IMR-90 (cell line): ENCODE measurements around the gene MYT1. TPM values are rescaled to one million over a fixed set of nuclear protein-coding genes. Genes with fewer than 3 reads are reported as not detected.

ENCODE experiments used
- ATAC-seq: fragments of 200-7000 bp; cut with Tn5 transposase; 2 replicates; pipeline ENCODE4 v1.9.1; 2020; ENCODE audit warnings: low read depth, mild to moderate bottlenecking, moderate library complexity
- BruUV-seq: library from RNA; stranded (reverse); fragments of 400-500 nt; replicated peaks from 2 replicates; lab custom pipeline; 2021; lab: Mats Ljungman, UMichigan
- CTCF ChIA-PET: fragments of 300-600 bp; formaldehyde crosslinking; extraction: SDS; loops from one replicate; lab custom pipeline; 2021; ENCODE audit warnings: antibody characterized with exemption; lab: Yijun Ruan, JAX
- POLR2A ChIA-PET: fragments of 300-600 bp; sonication (Branson Sonifier 250); formaldehyde crosslinking; loops from one replicate; lab custom pipeline; 2022; ENCODE audit warnings: antibody characterized with exemption; ENCODE audit not compliant: unreplicated experiment; lab: Charles Lee
- DNase-seq: peaks from one replicate; pipeline ENCODE4 v3.0.0; 2013
- H2AFZ ChIP-seq: replicated peaks from 2 replicates; pipeline ENCODE3; 2013; ENCODE audit warnings: low read length, mild to moderate bottlenecking; ENCODE audit not compliant: poor library complexity
- H2AK5ac ChIP-seq: 2 replicates; pipeline ENCODE4 v1.6.1; 2013; ENCODE audit warnings: low read depth, low read length, inconsistent platforms
- H2AK9ac ChIP-seq: replicated peaks from 2 replicates; pipeline ENCODE3; 2013; ENCODE audit warnings: mild to moderate bottlenecking, low read depth, low read length, moderate library complexity; ENCODE audit not compliant: poor library complexity
- H2BK120ac ChIP-seq: 2 replicates; pipeline ENCODE4 v1.6.1; 2013; ENCODE audit warnings: low read depth, low read length, inconsistent platforms
- H2BK15ac ChIP-seq: 3 replicates; pipeline ENCODE4 v1.6.1; 2013; ENCODE audit warnings: low read depth, low read length, inconsistent platforms
- H2BK20ac ChIP-seq: 2 replicates; pipeline ENCODE4 v1.6.1; 2013; ENCODE audit warnings: low read depth, mild to moderate bottlenecking, inconsistent platforms, low read length, moderate library complexity
- H2BK5ac ChIP-seq: 2 replicates; pipeline ENCODE4 v1.6.1; 2013; ENCODE audit warnings: mild to moderate bottlenecking, low read depth, low read length, inconsistent platforms; ENCODE audit not compliant: poor library complexity, severe bottlenecking
- H3K14ac ChIP-seq: replicated peaks from 2 replicates; pipeline ENCODE4 v1.6.1; 2013; ENCODE audit warnings: low read depth, low read length, inconsistent platforms
- H3K18ac ChIP-seq: 2 replicates; pipeline ENCODE4 v1.6.1; 2013; ENCODE audit warnings: low read depth, low read length, control low read depth
- H3K23ac ChIP-seq: 2 replicates; pipeline ENCODE4 v1.6.1; 2013; ENCODE audit warnings: low read depth, low read length, inconsistent platforms
- H3K27ac ChIP-seq: 2 replicates; pipeline ENCODE4 v1.5.1; 2013; ENCODE audit warnings: mild to moderate bottlenecking, control low read depth, low read length; ENCODE audit not compliant: insufficient read depth
- H3K27me3 ChIP-seq: 2 replicates; pipeline ENCODE4 v1.6.1; 2013; ENCODE audit warnings: low read length; ENCODE audit not compliant: control insufficient read depth, insufficient read depth
- H3K36me3 ChIP-seq: 2 replicates; pipeline ENCODE4 v1.6.1; 2013; ENCODE audit warnings: low read length, mixed read lengths; ENCODE audit not compliant: control insufficient read depth, insufficient read depth
- H3K4ac ChIP-seq: 2 replicates; pipeline ENCODE4 v1.6.1; 2013; ENCODE audit warnings: low read depth, low read length, inconsistent platforms
- H3K4me1 ChIP-seq: 2 replicates; pipeline ENCODE4 v1.6.1; 2013; ENCODE audit warnings: low read length, mixed read lengths; ENCODE audit not compliant: control insufficient read depth, insufficient read depth
- H3K4me2 ChIP-seq: 2 replicates; pipeline ENCODE4 v1.6.1; 2013; ENCODE audit warnings: low read depth, mild to moderate bottlenecking, control low read depth, low read length, moderate library complexity
- H3K4me3 ChIP-seq: 2 replicates; pipeline ENCODE4 v1.5.1; 2013; ENCODE audit warnings: low read depth, mild to moderate bottlenecking, control low read depth, low read length, moderate library complexity; ENCODE audit not compliant: insufficient read depth
- H3K56ac ChIP-seq: 2 replicates; pipeline ENCODE4 v1.6.1; 2013; ENCODE audit warnings: low read length, inconsistent platforms; ENCODE audit not compliant: insufficient read depth; ENCODE audit errors: extremely low read depth
- H3K79me1 ChIP-seq, 2 experiments: 2 replicates each; pipeline ENCODE4 v1.6.1; 2013; ENCODE audit warnings: low read length in 2 of 2, inconsistent platforms in 1 of 2, low read depth in 1 of 2
- H3K9ac ChIP-seq: 2 replicates; pipeline ENCODE4 v1.6.1; 2013; ENCODE audit warnings: low read depth, low read length, control low read depth
- H3K9me1 ChIP-seq: 2 replicates; pipeline ENCODE4 v1.6.1; 2013; ENCODE audit warnings: low read length, inconsistent platforms; ENCODE audit not compliant: insufficient read depth
- H3K9me3 ChIP-seq: 2 replicates; pipeline ENCODE4 v1.6.1; 2013; ENCODE audit warnings: low read length; ENCODE audit not compliant: control insufficient read depth, insufficient read depth
- H4K20me1 ChIP-seq: 2 replicates; pipeline ENCODE4 v1.6.1; 2013; ENCODE audit warnings: low read length, inconsistent platforms; ENCODE audit not compliant: insufficient read depth
- H4K5ac ChIP-seq: 2 replicates; pipeline ENCODE4 v1.6.1; 2013; ENCODE audit warnings: mild to moderate bottlenecking, low read depth, low read length, control low read depth
- H4K8ac ChIP-seq, 2 experiments: 2 replicates each; pipeline ENCODE4 v1.6.1; 2013; ENCODE audit warnings: low read depth in 2 of 2, low read length in 2 of 2, control low read depth in 1 of 2, inconsistent platforms in 1 of 2
- H4K91ac ChIP-seq: 2 replicates; pipeline ENCODE4 v1.6.1; 2013; ENCODE audit warnings: low read depth, low read length, inconsistent platforms; ENCODE audit not compliant: insufficient read depth
- BHLHE40 ChIP-seq: fragments of 150-350 bp; IDR thresholded peaks from 2 replicates; pipeline ENCODE4 v1.6.1; 2016; ENCODE audit warnings: mild to moderate bottlenecking, low read depth, low read length
- CEBPB ChIP-seq: IDR thresholded peaks from 2 replicates; pipeline ENCODE4 v1.6.1; 2012; ENCODE audit warnings: low read depth, low read length, improper control_type of control experiment
- CHD1 ChIP-seq: IDR thresholded peaks from 2 replicates; pipeline ENCODE4 v1.6.1; 2012; ENCODE audit warnings: low read depth, low read length, improper control_type of control experiment
- CTCF ChIP-seq: conservative IDR thresholded peaks from 2 replicates; pipeline ENCODE4 v1.5.1; 2012; ENCODE audit warnings: mild to moderate bottlenecking, low read depth, low read length, improper control_type of control experiment
- ELK1 ChIP-seq: fragments of 150-350 bp; IDR thresholded peaks from 2 replicates; pipeline ENCODE4 v1.6.1; 2016; ENCODE audit warnings: low read depth, mild to moderate bottlenecking, low read length, moderate library complexity, borderline replicate concordance
- FOS ChIP-seq: fragments of 150-350 bp; IDR thresholded peaks from 2 replicates; pipeline ENCODE4 v1.6.1; 2016; ENCODE audit warnings: low read depth, low read length
- MAFK ChIP-seq: IDR thresholded peaks from 2 replicates; pipeline ENCODE4 v1.6.1; 2012; ENCODE audit warnings: low read depth, low read length, improper control_type of control experiment
- MAZ ChIP-seq: IDR thresholded peaks from 2 replicates; pipeline ENCODE4 v1.6.1; 2012; ENCODE audit warnings: low read depth, mild to moderate bottlenecking, low read length, improper control_type of control experiment, moderate library complexity, borderline replicate concordance
- MXI1 ChIP-seq: IDR thresholded peaks from 2 replicates; pipeline ENCODE4 v1.6.1; 2012; ENCODE audit warnings: low read depth, mild to moderate bottlenecking, low read length, moderate library complexity, borderline replicate concordance
- NFE2L2 ChIP-seq: fragments of 150-350 bp; IDR thresholded peaks from 2 replicates; pipeline ENCODE4 v1.6.1; 2016; ENCODE audit warnings: low read depth, mild to moderate bottlenecking, low read length
- POLR2A ChIP-seq: IDR thresholded peaks from 2 replicates; pipeline ENCODE4 v1.6.1; 2012; ENCODE audit warnings: mild to moderate bottlenecking, low read depth, low read length
- RAD21 ChIP-seq: IDR thresholded peaks from 2 replicates; pipeline ENCODE4 v1.6.1; 2012; ENCODE audit warnings: low read length, improper control_type of control experiment
- RCOR1 ChIP-seq: IDR thresholded peaks from 2 replicates; pipeline ENCODE4 v1.6.1; 2012; ENCODE audit warnings: mild to moderate bottlenecking, low read length, improper control_type of control experiment; ENCODE audit not compliant: insufficient replicate concordance
- RFX5 ChIP-seq: IDR thresholded peaks from 2 replicates; pipeline ENCODE4 v1.8.0; 2012; ENCODE audit warnings: low read depth, mild to moderate bottlenecking, low read length, moderate library complexity
- SMC3 ChIP-seq: fragments of 150-350 bp; IDR thresholded peaks from 2 replicates; pipeline ENCODE4 v1.6.1; 2016; ENCODE audit warnings: low read depth, mild to moderate bottlenecking, antibody characterized with exemption, low read length, moderate library complexity
- WGBS, 2 experiments: methylation state at CpG; one replicate each; pipeline versions ENCODE4 v1.1.5 to v1.1.7; 2013; ENCODE audit warnings: missing lambda C conversion rate in 2 of 2; ENCODE audit not compliant: insufficient read length in 1 of 2; ENCODE audit errors: extremely low coverage in 2 of 2; 5-methylcytosine and 5-hydroxymethylcytosine counted together
- dilution Hi-C: fragments of 300-500 bp; cut with HindIII; formaldehyde crosslinking; loops from one replicate; pipeline ENCODE4 v1.14.3; 2018; ENCODE audit warnings: low sequenced_read_pairs; ENCODE audit not compliant: unreplicated experiment
- in situ Hi-C: fragments of 300-500 bp; cut with MboI; formaldehyde crosslinking; loops from 3 replicates; pipeline ENCODE4 v1.14.3; 2019; ENCODE audit warnings: low sequenced_read_pairs, inconsistent platforms, mixed read lengths
- intact Hi-C: fragments of 100-400 bp; cut with micrococcal nuclease; formaldehyde crosslinking; loops from 2 replicates; pipeline ENCODE4 v1.10.0; 2022
- polyA plus RNA-seq, 3 experiments: library from polyadenylated mRNA; depleted of rRNA; stranded (reverse); fragments of >200 nt; gene quantifications; 2 replicates each; pipeline ENCODE4 v1.2.3, GENCODE V29; 2012; ENCODE audit warnings: low replicate concordance in 1 of 3
- total RNA-seq: library from RNA; depleted of rRNA; stranded (reverse); fragments of >200 nt; gene quantifications from 2 replicates; pipeline ENCODE4 v1.2.3, GENCODE V29; 2012

MYT1 gene
- total and polyA plus RNA-seq, 2 of the 4 experiments (the other 2 are of a cell fraction): not detected

GRCh38 chr20:64158346-64159285 is 5.6 kb upstream of the MYT1 start:
- Histone ChIP-seq H4K91ac (no peak overlapping the region), H2BK5ac (no peak overlapping the region), H3K4me2 (no peak overlapping the region), H3K9ac (no peak overlapping the region), H4K5ac (no peak overlapping the region), H3K56ac (no peak overlapping the region), H2AK9ac (no peak overlapping the region), H3K36me3 (no peaks in the 10 kb centered on the region), H3K9me3 (no peaks in the 10 kb centered on the region; the same call in 1 of the 2 replicates), H3K9me1 (no peaks in the 10 kb centered on the region), H3K23ac (no peak overlapping the region), H3K4me1 (no peaks in the 10 kb centered on the region), H3K18ac (no peak overlapping the region), H2AK5ac (no peak overlapping the region), H3K79me1 (no peaks in the 10 kb centered on the region), H2BK15ac (no peak overlapping the region), H2BK120ac (no peak overlapping the region), H2AFZ (no peak overlapping the region), H3K4ac (no peak overlapping the region), H3K27me3 (peaks cover 52% of the 10 kb centered on the region), H4K20me1 (no peaks in the 10 kb centered on the region; the same call in 1 of the 2 replicates), H3K4me3 (no peak overlapping the region), H2BK20ac (no peak overlapping the region), H3K27ac (no peak overlapping the region), H3K14ac (no peak overlapping the region), H4K8ac (no peak overlapping the region)
- 63% methylated on average over 2 of the region's 9 CpGs; no CpG with 5 or more reads in 1 of the 2 experiments for WGBS, 2 experiments
- ChIA-PET POLR2A (no interaction called here), CTCF (no interaction called here)
- intact Hi-C loops (no loop called here), dilution Hi-C loops (no loop called here), in situ Hi-C loops (no loop called here)
- no TSS peak for BruUV-seq
- no peak for ATAC-seq
- no peak for DNase-seq
- TF ChIP-seq BHLHE40: no peak
- no peak for TF ChIP-seq SMC3
- TF ChIP-seq RCOR1: no peak
- TF ChIP-seq ELK1: no peak
- no peak for TF ChIP-seq CHD1
- no peak for TF ChIP-seq RFX5
- TF ChIP-seq CTCF: no peak
- no peak for TF ChIP-seq MAFK
- TF ChIP-seq FOS: no peak
- TF ChIP-seq NFE2L2: no peak
- no peak for TF ChIP-seq RAD21
- TF ChIP-seq CEBPB: no peak
- no peak for TF ChIP-seq MAZ
- no peak for TF ChIP-seq MXI1
- no peak for TF ChIP-seq POLR2A
